ENCODE data around the gene GPR158. TPM values are rescaled to one million over a fixed set of nuclear protein-coding genes. Genes with fewer than 3 reads are reported as not detected.
A peak's percentile ranks its signal among the peaks of the same experiment; 100 is the strongest.

Gene GPR158
- total RNA-seq, 1 donor from 2014 or later, result 7.5 TPM

DNA sequence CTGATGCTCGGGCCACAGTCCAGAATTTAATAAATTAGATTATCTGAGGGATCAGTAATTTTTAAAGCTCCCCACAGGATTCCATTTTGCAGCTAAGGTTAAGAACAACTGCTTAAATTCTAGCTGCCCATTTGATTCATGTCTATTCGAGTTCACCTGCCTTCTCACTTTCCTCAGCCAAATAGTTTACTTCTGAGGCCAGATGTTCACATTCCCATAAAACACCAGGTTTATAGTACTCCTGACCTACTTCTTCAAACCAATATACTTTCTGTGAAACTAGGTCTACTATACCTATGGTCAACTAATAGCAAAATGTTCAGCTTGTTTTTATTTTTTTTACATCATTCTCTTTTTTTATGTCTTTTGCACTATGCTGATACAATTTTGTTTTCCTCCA lies 86.3 kb downstream of the GPR158 start:
- DNase-seq (ENCODE audit: low spot score in 2 of 2, unreplicated experiment in 2 of 2), result no peak
- Mint-ChIP-seq H3K4me3 (no peak overlapping the region), H3K9me3 (peaks cover 3% of the 10 kb centered on the region), H3K27ac (peak overlapping the region; percentile 32), H3K27me3 (ENCODE audit: low read depth) (no peaks in the 10 kb centered on the region), H3K4me1 (peaks cover 26% of the 10 kb centered on the region), H3K36me3 (no peaks in the 10 kb centered on the region)
- no peak for TF ChIP-seq CTCF (IDR thresholded peaks at IDR 0.05; ENCODE audit: unreplicated experiment)

- Mint-ChIP-seq H3K4me3 (no peak overlapping the region), H3K27me3 (ENCODE audit: low read depth) (no peaks in the 10 kb centered on the region), H3K4me1 (peaks cover 26% of the 10 kb centered on the region), H3K9me3 (peaks cover 3% of the 10 kb centered on the region), H3K36me3 (no peaks in the 10 kb centered on the region), H3K27ac (no peak overlapping the region)
- DNase-seq (ENCODE audit: low spot score in 2 of 2, unreplicated experiment in 2 of 2), result no peak
- no peak for TF ChIP-seq CTCF (IDR thresholded peaks at IDR 0.05; ENCODE audit: unreplicated experiment)
Measured at GRCh38 chr10:25261558-25261957, 86.8 kb downstream of the GPR158 start.

DNA sequence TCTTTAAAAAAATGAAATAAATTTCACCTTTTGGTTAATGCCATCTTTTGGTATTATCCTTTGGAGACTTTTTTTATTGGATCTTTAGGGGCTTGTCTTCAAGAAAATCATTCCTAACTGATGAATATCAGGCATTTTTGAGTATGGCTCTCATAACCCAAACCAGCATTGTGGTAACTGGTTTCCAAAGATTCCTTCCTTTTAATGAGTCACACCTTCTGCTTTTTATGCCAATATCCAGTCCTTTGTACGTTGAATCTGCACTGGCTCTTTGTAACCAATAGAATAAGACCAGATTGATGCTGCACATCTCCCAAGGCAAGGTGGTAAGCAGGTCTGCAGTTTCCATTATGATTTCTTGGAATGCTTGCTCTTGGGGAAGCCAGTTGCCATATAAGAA lies 89.1 kb downstream of the GPR158 start:
- Mint-ChIP-seq H3K36me3 (no peaks in the 10 kb centered on the region), H3K27ac (no peak overlapping the region), H3K4me3 (no peak overlapping the region), H3K9me3 (peaks cover 4% of the 10 kb centered on the region), H3K4me1 (peaks cover 23% of the 10 kb centered on the region), H3K27me3 (ENCODE audit: low read depth) (no peaks in the 10 kb centered on the region)
- DNase-seq (ENCODE audit: low spot score in 2 of 2, unreplicated experiment in 2 of 2), result no peak
- no peak for TF ChIP-seq CTCF (IDR thresholded peaks at IDR 0.05; ENCODE audit: unreplicated experiment)

DNA sequence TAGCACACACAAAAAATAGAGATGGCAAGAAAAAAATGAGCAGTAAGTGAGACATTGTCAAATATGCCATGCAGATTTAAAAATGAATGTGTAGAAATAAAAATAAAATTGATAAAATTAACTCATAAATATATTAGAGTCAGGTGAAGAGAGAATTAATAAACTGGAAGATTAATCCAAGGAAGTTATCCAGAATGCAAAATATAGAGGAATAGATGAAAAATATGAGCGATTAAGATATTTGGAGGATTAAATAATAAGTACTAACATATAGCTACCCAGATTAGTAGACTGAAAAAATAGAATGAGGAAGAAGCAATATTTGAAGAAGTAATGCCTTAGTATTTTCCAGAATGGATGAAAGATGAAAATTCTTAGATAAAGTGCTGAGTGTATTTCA lies 103.4 kb downstream of the GPR158 start:
- no peaks in the 10 kb centered on the region for H3K4me1 Mint-ChIP-seq
- no peak for TF ChIP-seq CTCF (IDR thresholded peaks at IDR 0.05; ENCODE audit: unreplicated experiment)
- peaks cover 55% of the 10 kb centered on the region for H3K9me3 Mint-ChIP-seq
- DNase-seq (ENCODE audit: low spot score in 2 of 2, unreplicated experiment in 2 of 2), result no peak
- H3K4me3 Mint-ChIP-seq, result no peak overlapping the region
- no peaks in the 10 kb centered on the region for H3K27me3 Mint-ChIP-seq (ENCODE audit: low read depth)
- H3K27ac Mint-ChIP-seq, result no peak overlapping the region
- peaks cover 23% of the 10 kb centered on the region for H3K36me3 Mint-ChIP-seq

GRCh38 chr10:25280076-25280475 lies 105.3 kb downstream of the GPR158 start:
- H3K9me3 Mint-ChIP-seq, result peaks cover 63% of the 10 kb centered on the region

More at GRCh38 chr10:25280076-25280475, 105.3 kb downstream of the GPR158 start:
- Mint-ChIP-seq H3K4me3 (no peak overlapping the region), H3K36me3 (peaks cover 27% of the 10 kb centered on the region), H3K4me1 (no peaks in the 10 kb centered on the region), H3K27ac (no peak overlapping the region), H3K27me3 (ENCODE audit: low read depth) (no peaks in the 10 kb centered on the region)
- no peak for DNase-seq (ENCODE audit: low spot score in 2 of 2, unreplicated experiment in 2 of 2)
- no peak for TF ChIP-seq CTCF (IDR thresholded peaks at IDR 0.05; ENCODE audit: unreplicated experiment)
